ENCODE measurements around the gene OR1J1.

- TF ChIP-seq CTCF (IDR thresholded peaks at IDR 0.05; ENCODE audit: insufficient read depth, low read length) (no peak), POLR2AphosphoS5 (IDR thresholded peaks at IDR 0.05; ENCODE audit: low read depth) (no peak)
Measured at GRCh38 chr9:122518226-122518625, 40.5 kb upstream of the OR1J1 start.
